Endothelial cell of umbilical vein (primary cell): ENCODE measurements around the gene ACOT2. TPM values are rescaled to one million over a fixed set of nuclear protein-coding genes. Genes with fewer than 3 reads are reported as not detected.

Source experiments
- BruUV-seq: library from RNA; stranded (reverse); fragments of 400-500 nt; replicated peaks from 2 replicates; lab custom pipeline; 2021; lab: Mats Ljungman, UMichigan
- CTCF ChIA-PET: fragments of 300-600, 350-600 bp; sonication (Branson Sonifier 250); formaldehyde crosslinking; loops from one replicate; lab custom pipeline; 2021; ENCODE audit warnings: antibody characterized with exemption, inconsistent platforms; lab: Charles Lee
- POLR2A ChIA-PET: fragments of 300-600, 350-600 bp; sonication (Branson Sonifier 250); formaldehyde crosslinking; loops from one replicate; lab custom pipeline; 2021; ENCODE audit warnings: antibody characterized with exemption, inconsistent platforms; lab: Charles Lee
- DNase-seq: peaks from one replicate; pipeline ENCODE4 v3.0.0-alpha.2; 2011; ENCODE audit warnings: low read depth, low spot score
- FAIRE-seq: peaks from 2 replicates; lab custom pipeline; 2011; peaks lifted over from hg19 to GRCh38; lab: Jason Lieb, UNC
- H2AFZ ChIP-seq: 2 replicates; pipeline ENCODE4 v1.6.0; 2012; ENCODE audit warnings: low read depth, low read length, control low read depth, inconsistent platforms
- H3K27ac ChIP-seq: 2 replicates; pipeline ENCODE4 v1.5.1; 2011; ENCODE audit warnings: low read depth, mild to moderate bottlenecking, control low read depth, low read length, moderate library complexity; ENCODE audit not compliant: insufficient read depth
- H3K27me3 ChIP-seq, 2 experiments: 2 replicates each; pipeline versions ENCODE4 v1.6.0 to v1.6.1; 2011; ENCODE audit warnings: low read length in 2 of 2, mixed read lengths in 1 of 2; ENCODE audit not compliant: control insufficient read depth in 2 of 2, insufficient read depth in 2 of 2
- H3K36me3 ChIP-seq, 2 experiments: 2 replicates in 1 of 2; 3 replicates in 1 of 2; pipeline ENCODE4 v1.5.1; 2011; ENCODE audit warnings: low read length in 2 of 2, mild to moderate bottlenecking in 1 of 2, moderate library complexity in 1 of 2; ENCODE audit not compliant: control insufficient read depth in 2 of 2, insufficient read depth in 2 of 2; ENCODE audit errors: extremely low read depth in 1 of 2
- H3K4me1 ChIP-seq: 3 replicates; pipeline ENCODE4 v1.5.1; 2011; ENCODE audit warnings: mild to moderate bottlenecking, low read length; ENCODE audit not compliant: control insufficient read depth, insufficient read depth; ENCODE audit errors: extremely low read depth
- H3K4me2 ChIP-seq: 2 replicates; pipeline ENCODE4 v1.6.1; 2011; ENCODE audit warnings: low read length, control low read depth, mixed read lengths; ENCODE audit not compliant: insufficient read depth
- H3K4me3 ChIP-seq, 3 experiments: fragments of 200-600 bp in 1 of 3; sonication (generic), shearing (Covaris generic) in 1 of 3; replicated peaks in 1 of 3; 2 replicates each; pipeline ENCODE4 v1.5.1; 2011 to 2016; ENCODE audit warnings: control low read depth in 3 of 3, low read length in 3 of 3, mild to moderate bottlenecking in 2 of 3, inconsistent platforms in 1 of 3, low read depth in 1 of 3, moderate library complexity in 1 of 3; ENCODE audit not compliant: insufficient read depth in 1 of 3
- H3K79me2 ChIP-seq: 2 replicates; pipeline ENCODE4 v1.6.0; 2012; ENCODE audit warnings: low read length, inconsistent platforms; ENCODE audit not compliant: control insufficient read depth, insufficient read depth
- H3K9ac ChIP-seq: replicated peaks from 2 replicates; pipeline ENCODE3; 2011; ENCODE audit warnings: low read length, control low read depth; ENCODE audit not compliant: insufficient read depth; ENCODE audit errors: extremely low read depth
- H3K9me1 ChIP-seq: replicated peaks from 3 replicates; pipeline ENCODE4 v1.6.0; 2011; ENCODE audit warnings: mild to moderate bottlenecking, low read length; ENCODE audit not compliant: control insufficient read depth, insufficient read depth; ENCODE audit errors: extremely low read depth
- H3K9me3 ChIP-seq: replicated peaks from 2 replicates; pipeline ENCODE4 v1.5.1; 2012; ENCODE audit warnings: low read length, inconsistent platforms; ENCODE audit not compliant: control insufficient read depth, insufficient read depth
- H4K20me1 ChIP-seq: replicated peaks from 2 replicates; pipeline ENCODE3; 2011; ENCODE audit warnings: mild to moderate bottlenecking, low read length; ENCODE audit not compliant: control insufficient read depth, insufficient read depth; ENCODE audit errors: extremely low read depth
- CTCF ChIP-seq, 2 donors: IDR thresholded peaks; 1 replicate in 1 of 2; 2 replicates in 1 of 2; pipeline ENCODE4 v1.5.1; 2011; ENCODE audit warnings: low read length in 2 of 2, mild to moderate bottlenecking in 2 of 2, moderate library complexity in 2 of 2, control low read depth in 1 of 2, inconsistent platforms in 1 of 2, low read depth in 1 of 2; ENCODE audit not compliant: insufficient read depth in 1 of 2; ENCODE audit errors: extremely low read depth in 1 of 2
- EZH2 ChIP-seq: IDR thresholded peaks from 2 replicates; pipeline ENCODE4 v1.6.1; 2012; ENCODE audit warnings: borderline replicate concordance, low read depth, mild to moderate bottlenecking, moderate library complexity, low read length, inconsistent platforms; ENCODE audit not compliant: severe bottlenecking
- FOS ChIP-seq: IDR thresholded peaks from 2 replicates; pipeline ENCODE4 v1.6.1; 2011; ENCODE audit warnings: mild to moderate bottlenecking, low read length, moderate library complexity, borderline replicate concordance; ENCODE audit not compliant: insufficient read depth
- GATA2 ChIP-seq: IDR thresholded peaks from 2 replicates; pipeline ENCODE4 v1.7.0; 2011; ENCODE audit warnings: low read depth, mild to moderate bottlenecking, moderate library complexity, mixed read lengths, low read length; ENCODE audit not compliant: insufficient read length, insufficient read depth
- JUN ChIP-seq: IDR thresholded peaks from 2 replicates; pipeline ENCODE4 v1.6.1; 2011; ENCODE audit warnings: borderline replicate concordance, low read depth; ENCODE audit not compliant: insufficient read length, insufficient read depth
- MYC ChIP-seq: IDR thresholded peaks from one replicate; pipeline ENCODE4 v1.6.1; 2011; ENCODE audit warnings: mild to moderate bottlenecking, low read depth, low read length
- POLR2A ChIP-seq: IDR thresholded peaks from 2 replicates; pipeline ENCODE4 v1.6.1; 2012; ENCODE audit warnings: low read depth, mild to moderate bottlenecking, control low read depth, low read length
- POLR2AphosphoS5 ChIP-seq: IDR thresholded peaks from 2 replicates; pipeline ENCODE4 v1.6.1; 2012; ENCODE audit warnings: low read depth, mild to moderate bottlenecking, control low read depth, low read length, moderate library complexity; ENCODE audit not compliant: insufficient read depth
- dilution Hi-C: fragments of 300-500 bp; cut with MboI; formaldehyde crosslinking; loops from one replicate; pipeline ENCODE4 v1.15.0; 2019; ENCODE audit warnings: low sequenced_read_pairs; ENCODE audit not compliant: extremely low pct_ligation_motif_present
- intact Hi-C: fragments of 100-400 bp; cut with micrococcal nuclease; formaldehyde crosslinking; loops from one replicate; pipeline ENCODE4 v1.10.0; 2022
- polyA plus RNA-seq, 4 experiments: library from polyadenylated mRNA; depleted of rRNA in 3 of 4; stranded (reverse) in 3 of 4; unstranded in 1 of 4; fragments of >200 nt; gene quantifications; 2 replicates each; pipeline versions ENCODE4 v1.2.1 to v1.2.3, GENCODE V29; 2011 to 2012; ENCODE audit warnings: missing spikeins in 1 of 4
- total RNA-seq: library from RNA; stranded (reverse); gene quantifications from 2 replicates; pipeline ENCODE4 v1.2.3, GENCODE V29; 2021
- TF ChIP-seq, protein P1 (sequence below): IDR thresholded peaks from 2 replicates; pipeline ENCODE4 v1.6.1; 2011; ENCODE audit not compliant: insufficient read depth, insufficient read length

The ACOT2 gene
- total and polyA plus RNA-seq, 2 donors (not counting 3 experiments of a cell fraction or from before 2014, with no cell fraction given), result 28.8 to 34.6 TPM

DNA sequence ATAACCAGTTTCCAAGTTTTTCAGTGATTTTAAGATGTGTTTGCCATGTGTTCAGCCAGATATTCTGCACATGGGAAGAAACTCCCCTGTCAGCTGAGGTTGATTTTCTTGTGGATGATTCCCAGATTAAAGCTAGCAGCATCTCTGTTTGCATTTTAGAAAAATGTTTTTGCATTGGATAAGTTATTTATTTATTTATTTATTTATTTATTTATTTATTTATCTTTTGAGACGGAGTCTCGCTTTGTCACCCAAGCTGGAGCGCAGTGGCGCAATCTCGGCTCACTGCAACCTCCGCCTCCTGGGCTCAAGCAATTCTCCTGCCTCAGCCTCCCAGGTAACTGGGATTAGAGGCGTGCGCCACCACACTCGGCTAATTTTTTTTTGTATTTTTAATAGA, 25.5 kb downstream of the ACOT2 start:
- intact Hi-C loops, result no loop called here
- Histone ChIP-seq H3K4me2 (no peak overlapping the region), H3K27ac (no peak overlapping the region), H3K79me2 (no peaks in the 10 kb centered on the region), H3K4me3 (no peak overlapping the region), H4K20me1 (no peaks in the 10 kb centered on the region), H3K9me3 (no peaks in the 10 kb centered on the region), H3K4me1 (peaks cover 2% of the 10 kb centered on the region), H3K36me3 (no peaks in the 10 kb centered on the region), H3K9ac (no peak overlapping the region), H3K9me1 (no peaks in the 10 kb centered on the region), H3K27me3 (peaks cover 2 to 3% of the 10 kb centered on the region in 2 experiments), H2AFZ (no peak overlapping the region)
- TF ChIP-seq GATA2 (no peak), FOS (no peak)
- dilution Hi-C loops, result no loop called here
- DNase-seq (no peak), FAIRE-seq (no peak)
- ChIA-PET POLR2A (no interaction called here), CTCF (no interaction called here)
- BruUV-seq, result no TSS peak

GRCh38 chr14:73599499-73599898, 30.5 kb downstream of the ACOT2 start:
- dilution Hi-C loops, result no loop called here
- FAIRE-seq (no peak), DNase-seq (no peak)
- no peak overlapping the region for H3K9ac ChIP-seq
- no peak overlapping the region for H3K4me3 ChIP-seq
- CTCF ChIA-PET, result interaction anchor here (1.7 kb wide), 1 partner anchor 26 kb away, joined by 4 read pairs; no protein-coding TSS in a partner anchor
- H4K20me1 ChIP-seq, result no peaks in the 10 kb centered on the region
- H3K4me2 ChIP-seq, result no peak overlapping the region
- H3K36me3 ChIP-seq, result no peaks in the 10 kb centered on the region
- POLR2A ChIA-PET, result no interaction called here
- H3K27me3 ChIP-seq, result peaks cover 0 to 2% of the 10 kb centered on the region in 2 experiments
- BruUV-seq, result no TSS peak
- H3K9me3 ChIP-seq, result no peaks in the 10 kb centered on the region
- H3K9me1 ChIP-seq, result no peaks in the 10 kb centered on the region
- no peak for TF ChIP-seq POLR2AphosphoS5
- TF ChIP-seq FOS, result no peak
- no peak for TF ChIP-seq POLR2A
- no peak for TF ChIP-seq CTCF (IDR thresholded peaks at IDR 0.05; ENCODE audit: extremely low read depth in 1 of 2, insufficient read depth in 1 of 2, low read depth in 1 of 2, low read length in 2 of 2)
- TF ChIP-seq, protein P1, sequence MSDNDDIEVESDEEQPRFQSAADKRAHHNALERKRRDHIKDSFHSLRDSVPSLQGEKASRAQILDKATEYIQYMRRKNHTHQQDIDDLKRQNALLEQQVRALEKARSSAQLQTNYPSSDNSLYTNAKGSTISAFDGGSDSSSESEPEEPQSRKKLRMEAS, result no peak
- TF ChIP-seq JUN, result no peak
- no peak for TF ChIP-seq GATA2
- no peak for TF ChIP-seq MYC
- TF ChIP-seq EZH2, result no peak
- H2AFZ ChIP-seq, result no peak overlapping the region
- intact Hi-C loops, result no loop called here
- H3K79me2 ChIP-seq, result no peaks in the 10 kb centered on the region
- H3K27ac ChIP-seq, result no peak overlapping the region
- H3K4me1 ChIP-seq, result no peaks in the 10 kb centered on the region
